Measurements from ENCODE around the gene SECISBP2L. TPM values are rescaled to one million over a fixed set of nuclear protein-coding genes. Genes with fewer than 3 reads are reported as not detected.

Gene SECISBP2L
- total RNA-seq, 1 experiment from 2014 or later = 24.7 TPM

GRCh38 chr15:49036650-49037545, 9.3 kb downstream of the SECISBP2L start:
- Histone ChIP-seq H2AK5ac (ENCODE audit: insufficient read length, low read length) (no peak overlapping the region), H3K18ac (ENCODE audit: insufficient read length, low read depth, low read length) (no peak overlapping the region), H3K4me2 (ENCODE audit: insufficient read depth, insufficient read length, low read length) (no peak overlapping the region), H3K23me2 (ENCODE audit: insufficient read length, low read depth, low read length, poor library complexity, severe bottlenecking) (no peaks in the 10 kb centered on the region), H2BK20ac (ENCODE audit: low read depth, low read length, poor library complexity, severe bottlenecking) (no peak overlapping the region), H4K91ac (ENCODE audit: insufficient read length, low read depth, low read length) (no peak overlapping the region), H3K27me3 (ENCODE audit: insufficient read depth, low read length) (no peaks in the 10 kb centered on the region), H3K56ac (ENCODE audit: insufficient read length, low read depth, low read length) (no peak overlapping the region), H4K8ac (replicated peaks; ENCODE audit: insufficient read length, low read depth, low read length) (no peak overlapping the region), H4K20me1 (ENCODE audit: control insufficient read depth, insufficient read depth, insufficient read length) (no peaks in the 10 kb centered on the region), H3K79me1 (ENCODE audit: insufficient read depth, low read depth, low read length, poor library complexity, severe bottlenecking) (no peaks in the 10 kb centered on the region), H4K5ac (ENCODE audit: insufficient read length, low read depth, low read length) (no peak overlapping the region), H3K79me2 (ENCODE audit: insufficient read depth, low read length) (peaks cover 3% of the 10 kb centered on the region; the same call in 1 of the 2 replicates), H2BK15ac (ENCODE audit: low read depth, low read length) (no peak overlapping the region), H3K9ac (ENCODE audit: extremely low read depth, insufficient read length, low read length) (no peak overlapping the region), H3K4me1 (ENCODE audit: insufficient read depth, low read length) (no peaks in the 10 kb centered on the region), H2BK120ac (ENCODE audit: low read depth, low read length, poor library complexity, severe bottlenecking) (no peak overlapping the region), H3K27ac (ENCODE audit: insufficient read length, low read depth, low read length) (no peak overlapping the region), H3T11ph (ENCODE audit: low read length) (no peak overlapping the region), H3K14ac (ENCODE audit: insufficient read depth, low read length) (no peak overlapping the region), H2BK5ac (ENCODE audit: insufficient read length, low read length) (no peak overlapping the region), H3K23ac (ENCODE audit: insufficient read length, low read depth, low read length) (no peak overlapping the region), H3K9me3 (ENCODE audit: control insufficient read depth, low read depth, low read length) (no peaks in the 10 kb centered on the region), H2AFZ (ENCODE audit: low read length) (no peak overlapping the region), H3K4ac (ENCODE audit: low read depth, low read length) (no peak overlapping the region), H2BK12ac (ENCODE audit: insufficient read length, low read depth, low read length) (no peak overlapping the region)
- peaks cover 0 to 10% (median 4%) of the 10 kb centered on the region in 3 experiments; a peak in 4 of 7 replicates for H3K36me3 Mint-ChIP-seq (ENCODE audit: insufficient read depth in 1 of 3, low read depth in 3 of 3)
- H3K9me3 Mint-ChIP-seq = no peaks in the 10 kb centered on the region
- TF ChIP-seq CTCF (conservative IDR thresholded peaks at IDR 0.05) = no peak
- H3K27ac Mint-ChIP-seq = no peak overlapping the region
- WGBS (ENCODE audit: extremely low coverage, insufficient read length, low lambda C conversion rate) = no CpG with 5 or more reads among the region's 3 CpGs
- DNase-seq = no peak
- H3K27me3 Mint-ChIP-seq (ENCODE audit: low read depth) = no peaks in the 10 kb centered on the region
- H3K4me3 Mint-ChIP-seq = no peak overlapping the region
- H3K4me1 Mint-ChIP-seq = peaks cover 3 to 5% of the 10 kb centered on the region in 2 experiments; a peak in 2 of 4 replicates

Measured in H9 (cell line).